PFSK-1 (cell line): ENCODE data around the gene MAPK8IP1.
A peak's percentile ranks its signal among the peaks of the same experiment; 100 is the strongest.

Source experiments
- FOXP2 ChIP-seq: optimal IDR thresholded peaks from 2 replicates; pipeline ENCODE3; 2011; ENCODE audit warnings: borderline replicate concordance, control low read depth, inconsistent platforms; ENCODE audit not compliant: insufficient read depth; ENCODE audit errors: extremely low read length, extremely low read depth
- POLR2AphosphoS5 ChIP-seq: IDR thresholded peaks from 2 replicates; pipeline ENCODE4 v1.6.1; 2012; ENCODE audit warnings: low read depth, mild to moderate bottlenecking, control low read depth, low read length, moderate library complexity
- REST ChIP-seq, 2 experiments: IDR thresholded peaks; 2 replicates each; pipeline versions ENCODE4 v1.6.1 to v1.8.0; 2011 to 2012; ENCODE audit warnings: low read depth in 2 of 2, low read length in 2 of 2, control low read depth in 1 of 2, inconsistent platforms in 1 of 2, mild to moderate bottlenecking in 1 of 2, moderate library complexity in 1 of 2; ENCODE audit not compliant: insufficient read depth in 1 of 2
- SIN3A ChIP-seq: IDR thresholded peaks from 2 replicates; pipeline ENCODE4 v1.6.1; 2012; ENCODE audit warnings: mild to moderate bottlenecking, low read length, moderate library complexity, borderline replicate concordance; ENCODE audit not compliant: insufficient read depth
- TAF1 ChIP-seq: IDR thresholded peaks from 2 replicates; pipeline ENCODE4 v1.6.1; 2012; ENCODE audit warnings: low read length, control low read depth, borderline replicate concordance; ENCODE audit not compliant: insufficient read depth

The MAPK8IP1 gene

GRCh38 chr11:45917623-45918330, 32.3 kb downstream of the MAPK8IP1 start, which contains the start of gene PEX16:
Gene PEX16, minus strand, starts transcription at chr11:45917877. Its CDS starts 66 bp downstream, at chr11:45917811.
- no peak for TF ChIP-seq REST (IDR thresholded peaks at IDR 0.05; ENCODE audit: insufficient read depth in 1 of 2, low read depth in 2 of 2, low read length in 2 of 2)
- no peak for TF ChIP-seq FOXP2
- TF ChIP-seq POLR2AphosphoS5: peak; percentile 82
- TF ChIP-seq SIN3A: peak; percentile 91; the same call in 1 of the 2 replicates
- peak; percentile 63; the same call in 1 of the 2 replicates for TF ChIP-seq TAF1

GRCh38 chr11:45918331-45918941, 33.0 kb downstream of the MAPK8IP1 start:
- no peak for TF ChIP-seq TAF1
- TF ChIP-seq REST (IDR thresholded peaks at IDR 0.05; ENCODE audit: insufficient read depth in 1 of 2, low read depth in 2 of 2, low read length in 2 of 2): 0 out of 4 replicates have a peak, but pooled peaks of 1 of the 2 experiments have one; percentile 27
- TF ChIP-seq POLR2AphosphoS5: peak; percentile 51; the same call in 1 of the 2 replicates
- no peak for TF ChIP-seq FOXP2
- TF ChIP-seq SIN3A: no peak

GRCh38 chr11:45918962-45919675, 33.7 kb downstream of the MAPK8IP1 start:
- no peak for TF ChIP-seq REST (IDR thresholded peaks at IDR 0.05; ENCODE audit: insufficient read depth in 1 of 2, low read depth in 2 of 2, low read length in 2 of 2)
- no peak for TF ChIP-seq POLR2AphosphoS5
- no peak for TF ChIP-seq SIN3A
- TF ChIP-seq TAF1: no peak
- no peak for TF ChIP-seq FOXP2

GRCh38 chr11:45919806-45920530, 34.5 kb downstream of the MAPK8IP1 start:
- TF ChIP-seq POLR2AphosphoS5: no peak
- no peak for TF ChIP-seq TAF1
- TF ChIP-seq FOXP2: no peak
- TF ChIP-seq REST (IDR thresholded peaks at IDR 0.05; ENCODE audit: insufficient read depth in 1 of 2, low read depth in 2 of 2, low read length in 2 of 2): no peak
- TF ChIP-seq SIN3A: no peak
